Keratinocyte (primary cell): ENCODE results near the gene SPPL3.

Experiments used
- EZH2 ChIP-seq: IDR thresholded peaks from one replicate; pipeline ENCODE4 v1.6.1; 2012; ENCODE audit warnings: inconsistent platforms, mild to moderate bottlenecking, low read length, moderate library complexity
- TF ChIP-seq, protein P1 (sequence below), 3 experiments: IDR thresholded peaks in 1 of 3; conservative IDR thresholded peaks in 1 of 3; optimal IDR thresholded peaks in 1 of 3; 2 replicates in 2 of 3; 3 replicates in 1 of 3; pipeline versions ENCODE3 to v1.5.1; 2011; ENCODE audit warnings: low read length in 3 of 3, mild to moderate bottlenecking in 3 of 3, moderate library complexity in 2 of 3, control low read depth in 1 of 3, inconsistent platforms in 1 of 3; ENCODE audit not compliant: insufficient read depth in 2 of 3; ENCODE audit errors: extremely low read depth in 1 of 3

DNA sequence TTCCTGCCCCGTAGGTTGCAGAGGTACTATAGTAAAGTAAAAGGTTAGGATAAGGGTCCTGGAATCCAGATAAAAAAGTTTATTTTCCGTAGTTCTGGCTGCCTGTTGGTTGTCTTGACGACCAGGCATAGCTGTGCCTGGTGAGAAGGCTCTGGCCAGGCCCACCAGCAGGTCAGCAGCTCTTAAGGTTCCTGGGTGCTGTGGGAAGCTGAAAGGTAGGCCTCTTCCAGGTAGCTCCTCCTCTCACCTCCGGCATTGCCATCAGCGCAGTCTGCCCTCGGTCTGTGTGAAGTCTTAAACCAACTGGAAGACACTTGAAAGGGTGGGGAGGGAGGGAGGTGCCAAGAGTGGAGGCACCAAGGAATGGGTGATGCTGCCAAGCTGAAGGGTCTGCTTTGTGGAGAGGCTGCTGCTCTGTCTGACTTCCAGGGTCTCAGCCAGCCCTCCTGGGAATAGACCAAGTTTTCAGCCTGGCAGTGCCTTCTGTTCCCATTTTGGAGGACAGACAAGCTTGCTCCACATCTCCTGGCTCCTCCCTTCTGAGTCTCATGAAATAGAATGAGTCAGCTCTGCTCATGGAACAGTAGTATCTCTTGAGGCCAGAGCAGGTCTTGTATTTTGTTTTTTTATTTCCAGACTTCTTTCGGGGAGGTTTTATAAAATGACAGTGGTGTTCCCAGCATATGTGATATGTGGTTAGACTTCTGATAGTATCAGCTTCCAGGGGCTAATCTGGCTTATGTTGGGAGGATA lies 183.7 kb downstream of the SPPL3 start:
- TF ChIP-seq EZH2: no peak
- TF ChIP-seq, protein P1, sequence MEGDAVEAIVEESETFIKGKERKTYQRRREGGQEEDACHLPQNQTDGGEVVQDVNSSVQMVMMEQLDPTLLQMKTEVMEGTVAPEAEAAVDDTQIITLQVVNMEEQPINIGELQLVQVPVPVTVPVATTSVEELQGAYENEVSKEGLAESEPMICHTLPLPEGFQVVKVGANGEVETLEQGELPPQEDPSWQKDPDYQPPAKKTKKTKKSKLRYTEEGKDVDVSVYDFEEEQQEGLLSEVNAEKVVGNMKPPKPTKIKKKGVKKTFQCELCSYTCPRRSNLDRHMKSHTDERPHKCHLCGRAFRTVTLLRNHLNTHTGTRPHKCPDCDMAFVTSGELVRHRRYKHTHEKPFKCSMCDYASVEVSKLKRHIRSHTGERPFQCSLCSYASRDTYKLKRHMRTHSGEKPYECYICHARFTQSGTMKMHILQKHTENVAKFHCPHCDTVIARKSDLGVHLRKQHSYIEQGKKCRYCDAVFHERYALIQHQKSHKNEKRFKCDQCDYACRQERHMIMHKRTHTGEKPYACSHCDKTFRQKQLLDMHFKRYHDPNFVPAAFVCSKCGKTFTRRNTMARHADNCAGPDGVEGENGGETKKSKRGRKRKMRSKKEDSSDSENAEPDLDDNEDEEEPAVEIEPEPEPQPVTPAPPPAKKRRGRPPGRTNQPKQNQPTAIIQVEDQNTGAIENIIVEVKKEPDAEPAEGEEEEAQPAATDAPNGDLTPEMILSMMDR (optimal IDR thresholded peaks at IDR 0.05 in 1 of 3, IDR thresholded peaks at IDR 0.05 in 1 of 3, conservative IDR thresholded peaks at IDR 0.05 in 1 of 3; ENCODE audit: extremely low read depth in 1 of 3, insufficient read depth in 2 of 3, low read length in 3 of 3): no peak
